Stimulated activated CD4-positive, alpha-beta T cell treated with anti-CD3 and anti-CD28 coated beads, Interleukin-1b, Interleukin-23, amount 100 ng/mL, for 48 hours (primary cell): Measurements from ENCODE around the gene DBN1.
A peak's percentile ranks its signal among the peaks of the same experiment; 100 is the strongest.

ENCODE experiments used
- DNase-seq: peaks from one replicate; pipeline ENCODE4 v3.0.0-alpha.2; 2020

Gene DBN1

DNA sequence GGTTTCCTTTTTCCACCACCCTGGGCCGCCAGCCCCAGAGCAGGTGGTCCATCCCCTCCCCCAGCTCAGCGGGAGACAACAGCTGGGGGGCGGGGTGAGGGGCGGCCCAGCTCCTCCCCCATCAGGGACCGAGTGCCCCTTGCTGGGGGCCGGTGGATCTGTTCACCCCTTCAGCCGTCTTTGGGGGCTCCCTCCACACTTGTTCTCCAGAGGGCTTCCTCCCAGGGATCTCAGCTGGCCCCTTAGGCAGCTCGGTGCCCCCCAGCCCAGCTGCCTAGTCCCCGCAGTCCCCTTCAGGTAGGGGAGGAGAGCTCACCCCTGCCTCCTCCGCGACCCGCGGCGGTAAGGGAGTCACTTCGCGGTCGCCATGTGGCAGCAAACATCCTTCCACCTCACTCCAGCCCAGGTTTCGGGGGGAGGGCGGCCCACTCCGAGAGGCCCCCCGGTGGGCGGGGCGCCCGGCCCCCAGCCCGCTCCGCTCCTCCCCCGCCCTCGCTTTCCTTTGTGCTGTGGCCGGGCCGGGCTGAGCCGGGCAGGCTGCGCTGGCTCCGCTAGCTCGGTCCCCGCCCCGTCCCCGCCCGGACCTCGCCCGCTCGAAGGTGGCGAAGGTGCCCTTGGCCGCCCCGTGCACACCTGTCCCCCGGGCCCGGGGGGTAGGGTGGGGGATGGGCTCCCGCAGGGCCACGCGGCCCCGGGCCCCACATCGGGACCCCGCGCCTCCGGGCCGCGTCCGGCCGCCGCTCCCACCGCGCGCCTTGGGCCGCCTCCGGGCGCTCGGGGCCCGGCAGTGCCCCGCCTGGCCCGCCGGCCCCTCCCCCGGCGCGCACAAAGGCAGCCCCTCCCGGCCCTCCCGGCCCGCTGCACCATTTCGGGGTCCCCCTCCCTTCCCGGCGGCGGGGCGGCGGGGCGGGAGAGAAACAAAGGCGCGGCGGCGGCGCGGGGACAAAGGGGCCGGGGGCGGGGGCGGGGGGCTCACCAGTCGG lies 683 bp downstream of the DBN1 start:
- peak; percentile 56 for DNase-seq

DNA sequence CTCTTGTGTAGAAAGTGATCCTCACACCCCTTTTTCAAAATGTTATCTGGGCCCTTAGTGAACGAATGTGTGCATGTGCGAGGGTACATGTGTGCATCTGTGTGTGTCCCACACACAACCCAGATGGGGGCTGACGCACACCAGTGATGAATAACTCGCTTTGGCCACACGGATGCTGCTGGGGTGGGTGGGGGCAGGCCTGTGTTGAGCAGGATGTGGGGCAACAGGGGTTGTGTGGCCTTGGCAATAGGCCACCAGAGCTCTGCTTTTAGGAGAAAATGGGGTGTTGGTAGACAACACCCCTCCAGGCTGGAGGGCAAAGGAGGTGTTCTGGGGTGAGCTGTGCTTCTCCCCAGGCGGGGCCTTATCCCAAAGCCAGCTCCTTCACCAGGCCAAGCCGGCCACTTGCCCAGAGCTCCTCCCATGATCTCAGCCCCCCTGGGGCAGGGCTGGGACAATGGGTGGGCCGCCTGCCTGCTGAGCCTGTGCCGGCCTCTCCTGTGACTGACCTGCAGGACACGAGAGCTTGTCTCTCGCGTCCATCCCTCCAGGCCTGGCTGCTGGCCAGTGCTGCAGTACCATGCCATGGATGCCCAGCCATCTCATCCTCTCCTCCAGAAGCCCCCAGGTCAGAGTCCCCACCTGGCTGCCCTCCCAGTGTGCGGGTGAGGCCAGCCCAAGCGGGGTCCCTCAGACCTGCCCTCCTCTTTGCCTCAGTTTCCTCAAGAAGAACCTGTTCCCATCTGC lies 1.7 kb downstream of the DBN1 start:
- DNase-seq, result no peak

DNA sequence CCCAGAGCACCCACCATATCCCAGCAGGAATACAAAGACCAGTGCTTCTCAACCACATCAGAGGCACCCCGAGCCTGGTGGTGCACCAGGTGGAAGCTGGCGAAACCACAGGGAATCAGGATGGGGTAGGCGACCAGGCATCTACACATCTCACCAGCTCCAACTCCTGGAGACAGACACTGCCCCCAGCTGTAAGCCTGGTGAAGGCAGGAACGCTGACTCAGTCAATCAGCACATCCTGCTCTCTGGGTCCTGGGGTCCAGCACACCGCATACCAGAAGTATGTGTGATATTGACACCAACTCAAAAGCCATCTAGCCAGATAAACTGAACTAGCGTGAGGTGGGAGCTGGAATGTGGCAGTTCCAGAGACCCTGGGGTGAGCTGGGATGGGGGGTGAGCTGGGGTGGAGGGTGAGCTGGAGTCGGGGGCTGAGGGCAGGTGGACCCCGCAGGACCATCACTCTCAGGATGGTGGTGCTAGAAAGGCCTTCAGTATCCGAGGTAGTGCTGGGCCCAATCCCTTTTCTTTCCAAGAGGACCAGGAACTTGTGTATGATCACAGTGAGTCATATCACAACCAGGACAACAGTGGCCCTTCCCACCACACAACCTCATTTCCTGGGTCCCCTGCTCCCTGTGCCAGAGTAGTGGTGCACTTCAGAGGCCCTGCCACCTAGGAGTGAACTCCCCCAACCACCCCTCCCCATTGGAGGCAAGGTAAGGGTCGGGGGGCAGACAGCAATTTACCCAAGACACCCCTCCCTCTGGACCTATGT lies 2.5 kb downstream of the DBN1 start:
- DNase-seq, result no peak

DNA sequence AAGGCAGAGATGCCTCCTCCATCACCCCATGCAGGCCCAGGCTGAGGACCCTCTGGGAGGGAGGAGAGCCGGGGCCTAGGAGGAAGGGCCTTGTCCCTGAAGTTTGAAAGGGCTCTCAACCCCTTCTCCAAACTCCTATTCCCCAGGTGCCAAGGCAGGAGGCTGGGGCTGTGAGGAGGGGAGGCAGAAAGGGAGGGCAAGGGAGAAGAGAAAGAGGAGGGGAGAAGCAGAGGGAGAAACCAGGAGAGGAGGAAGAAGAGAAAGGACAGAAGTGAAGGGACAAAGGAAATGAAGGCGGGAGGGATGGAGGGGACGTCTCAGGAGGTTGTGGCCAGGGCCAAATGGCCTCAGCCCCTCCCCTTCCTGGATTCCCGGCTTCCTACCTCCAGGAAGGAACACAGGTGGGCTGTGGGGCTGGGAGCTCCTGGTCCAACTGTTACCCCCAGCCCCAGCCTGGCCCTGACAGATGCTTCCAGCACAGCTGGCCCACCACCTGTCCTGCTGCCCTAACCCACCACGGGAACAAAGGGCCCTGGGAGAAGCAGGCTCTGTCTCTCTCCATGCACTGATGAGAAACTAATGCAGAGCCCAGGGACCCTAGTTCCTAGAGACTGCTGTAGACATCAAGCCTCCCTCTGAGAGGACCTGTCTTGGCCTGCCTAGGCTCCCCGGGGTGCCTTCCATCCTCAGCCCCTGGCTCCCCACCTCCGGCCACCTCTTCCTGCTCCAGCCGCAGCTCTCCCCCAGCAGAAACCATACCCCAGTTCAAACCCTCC lies 3.5 kb downstream of the DBN1 start:
- no peak for DNase-seq

DNA sequence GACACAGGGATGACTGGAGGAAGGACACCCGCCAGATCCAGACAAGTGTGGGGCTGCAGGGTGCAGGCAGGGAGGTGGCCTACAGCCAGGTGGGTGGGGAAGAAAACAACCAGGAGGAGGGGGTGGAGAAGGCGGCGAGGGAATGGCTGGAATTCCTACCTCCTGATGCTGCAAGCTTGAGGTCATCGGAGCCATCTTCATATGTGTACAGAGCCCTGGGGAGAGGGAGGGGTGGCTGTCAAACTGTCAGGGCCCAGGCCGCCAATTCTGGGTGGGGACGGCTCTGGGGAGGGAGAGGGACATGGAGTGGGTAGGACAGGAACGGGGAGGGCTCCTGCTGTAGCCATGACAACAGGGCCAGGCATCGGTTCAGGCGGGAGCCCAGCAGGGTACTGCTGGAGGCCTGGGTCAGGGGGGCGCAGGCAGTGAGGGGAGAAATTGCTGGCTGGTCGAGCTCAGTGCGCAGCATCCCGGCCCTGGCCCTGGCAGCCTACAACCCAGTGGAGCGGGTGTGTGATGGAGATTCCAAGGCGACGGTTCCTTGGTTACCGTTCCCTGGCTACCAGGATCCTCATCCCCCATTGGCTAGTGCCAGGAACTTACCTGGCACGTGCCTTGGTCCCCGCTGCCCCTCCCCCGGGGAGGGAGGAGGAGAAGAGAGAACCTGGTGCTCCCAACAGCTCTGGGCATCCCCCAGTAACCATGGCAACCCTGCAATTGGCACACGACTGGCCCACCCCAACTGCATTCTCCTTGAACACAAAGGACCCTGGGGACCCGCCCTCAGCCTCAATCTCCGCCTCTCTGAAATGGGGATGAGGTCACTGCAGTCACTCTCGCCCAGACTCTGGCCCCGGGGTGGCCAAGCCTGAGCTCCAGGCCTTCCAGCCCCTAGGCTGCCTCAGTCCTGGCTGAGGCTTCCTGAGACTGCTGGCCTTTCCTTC lies 4.5 kb downstream of the DBN1 start:
- DNase-seq, result no peak

DNA sequence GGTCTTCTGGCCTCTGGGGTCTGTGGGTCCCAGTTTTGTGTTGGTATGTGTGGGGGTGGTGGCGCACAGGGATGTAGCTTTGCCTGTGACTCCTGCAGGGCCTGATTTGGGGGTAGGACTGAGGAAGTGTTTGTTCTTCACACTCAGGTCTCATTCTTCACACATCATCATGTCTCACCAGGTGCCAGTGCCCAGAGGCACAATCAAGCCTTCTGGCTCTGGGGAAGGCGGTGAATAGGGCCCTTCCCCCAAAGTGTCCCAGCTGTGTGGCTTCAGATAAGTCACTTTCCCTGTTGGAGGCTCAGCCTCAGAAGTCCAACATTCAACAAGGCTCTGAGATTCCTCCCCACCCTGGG lies 5.1 kb downstream of the DBN1 start:
- no peak for DNase-seq

DNA sequence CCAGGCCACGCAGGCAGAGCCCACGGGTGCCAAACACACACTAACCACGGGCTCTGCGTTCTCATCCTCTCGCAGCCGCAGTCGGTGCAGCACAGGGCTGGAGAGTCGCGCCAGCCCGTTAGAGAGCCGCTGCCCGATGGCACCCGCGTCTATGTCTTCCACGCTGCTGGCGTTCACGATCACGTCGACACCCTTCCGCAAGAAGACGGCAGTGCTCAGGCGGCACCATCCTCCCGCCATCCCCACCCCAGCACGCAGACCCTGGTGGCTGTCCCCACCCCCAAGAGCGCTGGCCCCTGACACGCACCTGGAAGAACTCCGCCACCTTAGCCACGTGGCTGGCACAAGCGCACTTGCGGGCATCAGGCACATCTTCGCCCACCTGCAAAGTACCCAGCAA lies 6.0 kb downstream of the DBN1 start:
- no peak for DNase-seq

DNA sequence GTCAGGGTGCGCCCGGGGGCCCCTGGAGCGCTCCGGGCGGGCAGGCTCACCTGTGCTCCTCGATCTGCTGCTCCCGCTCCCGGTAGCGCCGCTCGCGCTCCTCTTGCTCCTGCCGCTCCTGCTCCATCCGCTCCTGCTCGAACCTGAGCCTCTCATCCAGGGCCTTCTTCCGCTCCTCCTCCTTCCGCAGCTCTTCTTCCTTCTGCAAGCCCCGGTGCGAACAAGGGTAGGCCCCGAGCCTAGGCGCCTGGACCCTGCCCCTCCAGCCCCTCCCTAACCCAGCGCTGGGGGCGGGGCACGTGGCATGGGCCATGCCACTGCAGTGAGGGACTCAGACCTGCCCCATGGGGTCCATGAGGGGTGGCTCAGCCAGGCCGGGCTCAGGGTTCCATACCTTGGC lies 6.6 kb downstream of the DBN1 start:
- no peak for DNase-seq

DNA sequence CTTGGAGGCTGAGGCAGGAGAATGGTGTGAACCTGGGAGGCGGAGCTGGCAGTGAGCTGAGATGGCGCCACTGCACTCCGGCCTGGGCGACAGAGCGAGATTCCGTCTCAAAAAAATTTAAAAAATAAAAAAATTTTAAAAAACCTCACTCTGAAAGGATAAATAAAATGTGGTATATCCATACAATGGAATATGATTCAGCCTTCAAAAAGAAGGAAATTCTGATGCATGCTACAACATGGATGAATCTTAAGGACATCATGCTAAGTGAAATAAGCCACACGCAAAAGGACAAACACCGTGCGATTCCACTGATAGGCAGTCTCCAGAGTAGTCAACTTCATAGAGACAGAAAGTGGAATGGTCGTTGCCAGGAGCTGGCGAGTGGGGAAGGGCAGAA lies 8.4 kb downstream of the DBN1 start:
- no peak for DNase-seq

DNA sequence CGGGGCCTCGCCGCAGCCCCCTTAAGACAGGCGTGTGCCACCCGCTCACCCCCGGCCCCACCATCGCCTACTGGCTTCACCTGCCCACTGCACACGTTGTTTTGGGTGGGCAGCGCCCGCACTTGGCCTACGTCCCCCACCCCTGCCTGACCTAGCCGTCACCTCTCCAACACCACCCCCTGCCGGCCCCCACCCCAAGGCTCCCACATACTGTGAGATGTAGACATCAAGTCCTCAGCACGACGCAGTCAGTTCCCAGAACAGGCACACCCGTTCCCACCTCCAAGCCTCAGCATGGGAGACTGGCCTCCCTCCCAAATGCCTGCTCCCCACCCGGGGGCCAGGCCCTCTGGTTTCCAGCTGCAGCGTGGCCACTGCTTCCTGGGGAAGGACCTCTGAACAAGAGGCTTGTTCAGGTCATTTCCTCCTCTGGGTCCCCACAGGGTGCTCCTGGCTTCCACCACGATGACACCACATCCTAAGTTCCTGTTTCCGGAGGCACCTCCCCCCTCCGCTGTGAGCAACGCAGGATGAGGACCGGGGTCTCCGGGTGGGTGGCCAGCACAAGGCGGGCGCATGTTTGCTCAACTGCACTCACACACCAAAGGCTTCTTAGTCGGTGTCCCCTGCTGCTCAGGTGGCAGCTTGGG lies 11.3 kb downstream of the DBN1 start:
- no peak for DNase-seq

DNA sequence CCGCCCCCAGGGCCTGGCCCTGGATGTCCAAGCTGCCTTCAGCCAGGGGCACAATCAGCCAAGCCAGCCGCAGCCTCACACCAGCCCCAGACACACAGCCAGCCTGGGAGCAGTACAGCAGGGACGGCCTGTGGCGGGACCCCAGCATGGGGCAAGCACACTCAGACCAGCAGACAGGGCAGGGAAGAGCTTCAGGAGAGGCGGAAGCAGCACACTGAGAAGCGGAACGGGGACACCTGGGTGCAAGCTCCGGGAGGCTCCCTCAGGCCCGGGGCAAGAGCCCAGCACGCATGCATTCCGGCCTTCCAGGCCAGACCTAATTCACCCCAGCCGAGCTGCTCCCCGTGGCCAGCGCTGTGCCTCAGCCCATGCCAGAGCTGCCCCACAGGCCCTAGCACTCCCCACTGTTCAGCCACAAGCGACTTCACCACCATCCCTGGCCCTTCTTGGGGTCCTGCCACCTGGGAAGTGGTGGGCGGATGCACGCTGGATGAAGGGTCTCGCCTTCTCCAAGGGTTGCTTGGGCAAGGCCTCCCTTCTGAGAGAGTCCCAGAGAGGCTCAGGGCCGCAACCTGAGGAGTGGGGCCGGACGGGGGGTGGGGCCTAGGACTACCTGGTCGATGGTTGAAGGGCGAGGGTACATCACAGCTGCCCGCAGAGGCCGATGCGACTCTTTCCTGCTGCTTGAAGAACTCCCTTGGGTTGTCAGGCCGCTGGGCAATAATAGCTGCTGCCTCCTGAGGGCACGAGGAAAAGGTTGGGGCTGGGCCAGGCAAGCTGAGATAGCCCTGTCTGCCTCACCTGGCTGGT lies 13.4 kb downstream of the DBN1 start:
- no peak for DNase-seq

DNA sequence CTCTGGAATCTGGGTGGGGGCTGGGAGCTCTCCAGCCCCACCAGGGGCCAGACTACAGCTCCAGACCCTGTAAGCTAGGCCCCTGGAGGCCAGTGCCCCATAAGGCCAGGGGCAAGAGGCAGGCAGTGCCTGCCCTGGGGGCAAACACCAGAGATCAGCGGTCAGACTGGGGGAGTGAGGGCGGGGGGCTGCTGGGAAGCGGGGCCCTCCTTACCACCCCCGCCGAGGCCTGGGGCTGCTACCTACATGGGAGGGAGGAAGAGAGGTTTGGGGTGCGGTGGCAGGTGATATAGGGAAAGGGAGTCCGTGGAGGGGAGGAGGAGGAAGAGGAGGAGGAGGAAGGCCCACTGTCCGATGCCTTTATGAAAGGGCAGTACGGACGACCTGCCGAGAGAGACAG lies 14.1 kb downstream of the DBN1 start:
- DNase-seq, result no peak

DNA sequence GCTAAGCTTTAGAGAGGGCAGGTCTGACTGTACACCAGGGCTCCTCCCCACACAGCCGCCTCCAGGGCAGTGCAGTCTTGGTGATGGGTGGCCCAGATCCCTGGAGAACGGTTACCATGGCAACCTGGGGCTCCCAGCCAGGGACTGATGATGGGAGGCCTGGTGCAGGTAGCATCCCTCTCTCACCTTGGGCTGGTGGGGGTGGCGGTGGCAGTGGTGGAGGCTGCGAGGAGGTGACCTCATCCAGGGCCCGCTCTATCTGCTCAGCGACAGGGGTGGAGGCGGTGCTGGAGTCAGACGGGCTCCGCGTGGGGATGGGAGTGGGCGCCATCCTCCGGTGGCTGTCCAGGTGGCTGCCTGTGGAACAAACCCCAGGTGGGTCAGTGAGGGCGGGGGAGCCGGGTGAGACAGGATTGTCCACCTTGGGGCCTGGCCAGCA lies 14.5 kb downstream of the DBN1 start:
- DNase-seq, result no peak

DNA sequence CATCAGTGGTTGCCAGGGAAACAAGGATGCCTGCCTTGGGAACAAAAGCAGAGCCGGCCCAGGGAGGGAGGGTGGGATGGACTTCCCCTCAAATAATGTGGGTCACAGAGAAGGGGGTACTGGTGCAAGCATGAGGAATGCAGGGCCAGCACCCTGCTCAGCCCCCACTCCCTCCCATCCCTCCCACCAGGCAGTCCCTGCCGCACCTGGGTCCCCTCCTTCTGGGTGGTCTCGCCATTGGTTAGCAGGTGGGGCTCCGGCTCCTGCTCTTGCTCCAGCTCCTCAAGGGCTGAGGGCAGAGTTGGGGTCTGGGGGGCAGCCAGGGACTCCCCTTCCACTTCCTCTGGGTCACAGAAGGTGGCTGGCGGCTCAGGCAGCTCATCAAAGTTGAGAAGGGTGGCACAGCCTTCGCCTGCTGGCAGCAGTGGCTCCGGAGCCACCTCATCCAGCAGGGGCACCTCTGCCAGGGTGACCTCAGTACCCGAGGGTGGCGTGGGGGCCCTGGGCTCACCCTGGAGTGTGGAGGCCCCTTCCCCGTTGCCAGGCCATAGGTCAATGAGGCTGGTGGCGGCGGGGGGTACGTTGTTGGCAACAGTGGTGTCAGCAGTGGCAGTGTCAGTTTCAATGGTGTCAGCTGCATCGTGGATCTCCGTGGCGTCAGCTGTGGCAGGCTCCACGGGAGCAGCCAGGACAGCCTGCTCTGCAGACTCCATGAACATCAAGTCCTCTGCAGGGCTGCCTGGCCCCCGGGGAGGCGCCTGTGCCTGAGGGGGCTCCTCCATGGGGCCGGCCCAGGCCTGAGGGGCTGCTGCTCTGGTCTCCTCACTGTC lies 15.4 kb downstream of the DBN1 start:
- no peak for DNase-seq

DNA sequence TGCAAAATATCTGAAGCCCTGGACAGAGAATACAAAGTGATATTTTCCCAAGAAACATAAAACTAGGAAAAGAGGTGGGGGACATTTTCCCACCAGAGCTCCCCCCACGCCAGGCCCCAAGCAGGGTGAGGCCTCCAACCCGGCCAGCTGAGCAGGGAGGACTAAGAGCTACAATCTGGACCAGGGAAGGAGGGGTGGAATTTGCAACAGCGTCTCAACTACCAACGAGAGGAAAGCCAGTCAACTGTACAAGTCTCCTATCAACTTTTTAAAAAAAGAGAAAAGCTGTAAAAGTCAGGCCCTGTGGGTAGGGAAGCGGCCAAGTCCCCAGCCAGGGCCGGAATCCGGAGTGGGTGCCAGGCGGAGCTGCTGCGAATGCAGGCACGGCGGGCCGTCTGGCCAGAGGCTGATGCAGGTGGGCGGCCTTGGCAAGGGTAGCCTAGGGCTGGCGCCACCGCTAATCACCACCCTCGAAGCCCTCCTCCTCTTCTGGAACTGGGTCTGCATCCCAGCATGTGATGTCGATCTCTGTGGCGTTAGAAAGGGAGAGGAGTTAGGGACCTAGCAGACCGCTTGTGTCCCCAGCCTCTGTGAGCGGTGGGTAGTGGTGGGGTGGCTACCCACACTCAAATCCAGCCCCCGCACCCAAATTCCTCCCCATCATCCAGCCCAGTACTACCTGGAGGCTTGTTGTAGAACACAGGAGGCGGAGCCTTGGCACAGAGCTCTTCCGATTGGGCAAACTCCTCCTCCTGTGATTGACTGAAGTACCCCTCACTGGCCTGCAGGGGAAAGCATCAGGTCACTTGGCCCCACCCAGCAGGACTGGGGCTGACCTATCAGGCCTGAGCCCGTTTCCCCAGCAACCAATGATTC lies 16.2 kb downstream of the DBN1 start:
- peak; percentile 80 for DNase-seq

DNA sequence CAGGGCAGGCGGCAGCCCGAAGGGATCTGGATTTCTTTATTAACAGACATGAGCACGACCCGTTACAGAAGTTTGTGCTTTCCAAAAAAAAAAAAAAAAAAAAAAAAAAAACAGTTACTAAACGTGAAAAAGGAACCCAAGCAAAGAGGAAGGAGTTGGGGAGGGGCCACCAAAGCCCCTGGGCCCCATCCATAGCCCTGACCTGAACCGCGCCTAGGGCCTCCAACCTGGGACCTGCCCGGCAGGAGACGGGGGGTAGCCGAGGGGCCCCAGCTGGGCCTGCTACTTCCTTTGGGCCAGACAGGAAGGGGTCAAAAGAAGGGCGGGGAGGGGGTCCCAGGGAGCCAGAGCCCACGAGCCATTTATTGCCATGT lies 16.9 kb downstream of the DBN1 start:
- DNase-seq, result no peak

DNA sequence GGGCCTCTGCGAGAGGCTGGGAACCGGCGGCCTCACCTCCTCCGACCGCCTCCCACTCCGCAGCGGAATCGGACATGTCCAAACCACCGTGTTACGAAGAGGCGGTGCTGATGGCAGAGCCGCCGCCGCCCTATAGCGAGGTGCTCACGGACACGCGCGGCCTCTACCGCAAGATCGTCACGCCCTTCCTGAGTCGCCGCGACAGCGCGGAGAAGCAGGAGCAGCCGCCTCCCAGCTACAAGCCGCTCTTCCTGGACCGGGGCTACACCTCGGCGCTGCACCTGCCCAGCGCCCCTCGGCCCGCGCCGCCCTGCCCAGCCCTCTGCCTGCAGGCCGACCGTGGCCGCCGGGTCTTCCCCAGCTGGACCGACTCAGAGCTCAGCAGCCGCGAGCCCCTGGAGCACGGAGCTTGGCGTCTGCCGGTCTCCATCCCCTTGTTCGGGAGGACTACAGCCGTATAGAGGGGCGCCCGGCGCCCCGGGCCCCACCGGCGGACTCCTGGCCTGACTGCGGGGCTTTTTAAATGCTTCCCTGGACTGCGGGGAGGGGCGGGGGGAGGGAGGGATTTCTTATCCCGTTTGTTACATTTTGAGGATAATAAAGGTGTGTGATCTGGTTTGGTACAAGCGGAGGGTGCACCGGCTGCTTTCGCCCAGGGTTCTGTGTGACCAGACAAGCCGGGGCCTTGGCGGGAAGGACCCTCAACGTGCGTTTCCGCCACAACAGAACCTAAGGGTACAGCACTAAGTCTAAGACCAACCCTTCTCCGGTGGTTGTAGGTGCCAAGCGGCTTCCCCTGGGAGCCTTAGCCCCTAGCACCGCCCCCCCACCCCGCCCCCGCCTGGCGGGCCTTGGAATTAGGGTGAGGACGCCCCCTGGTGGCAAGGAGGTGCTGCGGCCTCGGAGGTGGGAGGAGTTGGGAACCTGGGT lies 17.5 kb downstream of the DBN1 start:
- DNase-seq, result peak; percentile 95
